PFSK-1 (cell line): ENCODE measurements around the gene AK2.

Experiments used
- FOXP2 ChIP-seq: optimal IDR thresholded peaks from 2 replicates; pipeline ENCODE3; 2011; ENCODE audit warnings: borderline replicate concordance, control low read depth, inconsistent platforms; ENCODE audit not compliant: insufficient read depth; ENCODE audit errors: extremely low read length, extremely low read depth
- POLR2AphosphoS5 ChIP-seq: IDR thresholded peaks from 2 replicates; pipeline ENCODE4 v1.6.1; 2012; ENCODE audit warnings: low read depth, mild to moderate bottlenecking, control low read depth, low read length, moderate library complexity
- SIN3A ChIP-seq: IDR thresholded peaks from 2 replicates; pipeline ENCODE4 v1.6.1; 2012; ENCODE audit warnings: mild to moderate bottlenecking, low read length, moderate library complexity, borderline replicate concordance; ENCODE audit not compliant: insufficient read depth
- TAF1 ChIP-seq: IDR thresholded peaks from 2 replicates; pipeline ENCODE4 v1.6.1; 2012; ENCODE audit warnings: low read length, control low read depth, borderline replicate concordance; ENCODE audit not compliant: insufficient read depth
- TF ChIP-seq, protein P1 (sequence below), 2 experiments: IDR thresholded peaks; 2 replicates each; pipeline versions ENCODE4 v1.6.1 to v1.8.0; 2011 to 2012; ENCODE audit warnings: low read depth in 2 of 2, low read length in 2 of 2, control low read depth in 1 of 2, inconsistent platforms in 1 of 2, mild to moderate bottlenecking in 1 of 2, moderate library complexity in 1 of 2; ENCODE audit not compliant: insufficient read depth in 1 of 2

DNA sequence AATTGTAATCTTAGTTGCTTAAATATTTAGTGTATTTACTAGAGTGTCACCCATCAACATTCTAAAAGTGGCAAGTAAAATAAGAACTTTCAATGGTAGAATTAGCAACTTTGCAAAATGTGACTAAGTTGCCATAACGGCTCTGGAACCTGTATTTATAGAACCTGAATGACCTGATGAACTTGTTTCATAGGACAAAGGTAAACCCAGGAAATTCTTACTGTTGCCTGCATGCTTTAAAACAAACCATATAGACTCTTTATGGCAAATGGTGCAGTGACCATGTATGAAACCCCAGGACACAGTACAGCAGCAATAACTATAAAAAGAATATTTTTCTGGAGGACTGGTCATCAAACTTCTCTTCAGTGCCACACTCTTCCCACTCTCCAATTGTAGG lies 22.9 kb downstream of the AK2 start:
- TF ChIP-seq POLR2AphosphoS5, result no peak
- TF ChIP-seq FOXP2, result no peak
- TF ChIP-seq, protein P1, sequence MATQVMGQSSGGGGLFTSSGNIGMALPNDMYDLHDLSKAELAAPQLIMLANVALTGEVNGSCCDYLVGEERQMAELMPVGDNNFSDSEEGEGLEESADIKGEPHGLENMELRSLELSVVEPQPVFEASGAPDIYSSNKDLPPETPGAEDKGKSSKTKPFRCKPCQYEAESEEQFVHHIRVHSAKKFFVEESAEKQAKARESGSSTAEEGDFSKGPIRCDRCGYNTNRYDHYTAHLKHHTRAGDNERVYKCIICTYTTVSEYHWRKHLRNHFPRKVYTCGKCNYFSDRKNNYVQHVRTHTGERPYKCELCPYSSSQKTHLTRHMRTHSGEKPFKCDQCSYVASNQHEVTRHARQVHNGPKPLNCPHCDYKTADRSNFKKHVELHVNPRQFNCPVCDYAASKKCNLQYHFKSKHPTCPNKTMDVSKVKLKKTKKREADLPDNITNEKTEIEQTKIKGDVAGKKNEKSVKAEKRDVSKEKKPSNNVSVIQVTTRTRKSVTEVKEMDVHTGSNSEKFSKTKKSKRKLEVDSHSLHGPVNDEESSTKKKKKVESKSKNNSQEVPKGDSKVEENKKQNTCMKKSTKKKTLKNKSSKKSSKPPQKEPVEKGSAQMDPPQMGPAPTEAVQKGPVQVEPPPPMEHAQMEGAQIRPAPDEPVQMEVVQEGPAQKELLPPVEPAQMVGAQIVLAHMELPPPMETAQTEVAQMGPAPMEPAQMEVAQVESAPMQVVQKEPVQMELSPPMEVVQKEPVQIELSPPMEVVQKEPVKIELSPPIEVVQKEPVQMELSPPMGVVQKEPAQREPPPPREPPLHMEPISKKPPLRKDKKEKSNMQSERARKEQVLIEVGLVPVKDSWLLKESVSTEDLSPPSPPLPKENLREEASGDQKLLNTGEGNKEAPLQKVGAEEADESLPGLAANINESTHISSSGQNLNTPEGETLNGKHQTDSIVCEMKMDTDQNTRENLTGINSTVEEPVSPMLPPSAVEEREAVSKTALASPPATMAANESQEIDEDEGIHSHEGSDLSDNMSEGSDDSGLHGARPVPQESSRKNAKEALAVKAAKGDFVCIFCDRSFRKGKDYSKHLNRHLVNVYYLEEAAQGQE (IDR thresholded peaks at IDR 0.05; ENCODE audit: insufficient read depth in 1 of 2, low read depth in 2 of 2, low read length in 2 of 2), result no peak
- no peak for TF ChIP-seq SIN3A
- no peak for TF ChIP-seq TAF1
